Mesothelial cell of epicardium (in vitro differentiated cells): Measurements from ENCODE around the gene BOC. TPM values are rescaled to one million over a fixed set of nuclear protein-coding genes. Genes with fewer than 3 reads are reported as not detected.

Experiments
- DNase-seq, 2 experiments: peaks; one replicate each; pipeline ENCODE4 v3.0.0; 2021; ENCODE audit warnings: low spot score in 2 of 2; ENCODE audit not compliant: unreplicated experiment in 2 of 2
- H3K27ac Mint-ChIP-seq: 2 replicates; pipeline ENCODE4 v1.8.0; 2021; ENCODE audit warnings: mixed read lengths
- H3K27me3 Mint-ChIP-seq: 2 replicates; pipeline ENCODE4 v1.8.0; 2021; ENCODE audit warnings: low read depth, mixed read lengths
- H3K36me3 Mint-ChIP-seq: 2 replicates; pipeline ENCODE4 v1.8.0; 2021; ENCODE audit warnings: mixed read lengths
- H3K4me1 Mint-ChIP-seq: 2 replicates; pipeline ENCODE4 v1.8.0; 2021; ENCODE audit warnings: mixed read lengths
- H3K4me3 Mint-ChIP-seq: 2 replicates; pipeline ENCODE4 v1.8.0; 2021; ENCODE audit warnings: mild to moderate bottlenecking, moderate library complexity, mixed read lengths
- H3K9me3 Mint-ChIP-seq: 2 replicates; pipeline ENCODE4 v1.8.0; 2021; ENCODE audit warnings: mixed read lengths
- total RNA-seq: library from RNA; stranded (reverse); gene quantifications from 3 replicates; pipeline ENCODE4 v1.2.1, GENCODE V29; 2021
- TF ChIP-seq, protein P1 (sequence below): fragments of 200-600 bp; sonication (generic); IDR thresholded peaks from one replicate; pipeline ENCODE4 v1.5.0; 2021; ENCODE audit warnings: antibody characterized with exemption; ENCODE audit not compliant: unreplicated experiment

Gene BOC
- total RNA-seq, 1 donor from 2014 or later: 85.3 TPM

DNA sequence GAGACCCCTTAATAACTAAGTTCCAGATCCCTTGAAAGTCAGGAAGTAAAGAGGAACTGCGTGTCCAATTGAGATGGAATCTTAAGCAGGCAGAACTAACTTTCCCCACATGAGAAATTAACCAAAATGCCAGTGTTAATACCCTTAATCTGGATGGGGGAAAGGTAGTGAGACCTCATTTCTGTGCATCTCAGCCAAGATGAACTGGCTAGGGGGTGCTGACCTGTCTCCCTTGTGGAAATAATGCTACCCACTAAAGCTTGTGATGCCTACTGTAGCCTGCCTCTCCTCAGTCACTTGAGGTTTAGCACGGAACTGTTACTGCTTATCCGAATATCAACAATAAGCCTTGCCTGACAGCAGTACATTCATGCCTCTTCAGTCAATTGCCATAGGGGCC, 15.1 kb downstream of the BOC start:
- H3K9me3 Mint-ChIP-seq: no peaks in the 10 kb centered on the region
- DNase-seq: no peak
- H3K4me1 Mint-ChIP-seq: peaks cover 57% of the 10 kb centered on the region
- H3K27me3 Mint-ChIP-seq: no peaks in the 10 kb centered on the region
- peaks cover 14% of the 10 kb centered on the region for H3K36me3 Mint-ChIP-seq
- no peak overlapping the region for H3K4me3 Mint-ChIP-seq
- TF ChIP-seq, protein P1, sequence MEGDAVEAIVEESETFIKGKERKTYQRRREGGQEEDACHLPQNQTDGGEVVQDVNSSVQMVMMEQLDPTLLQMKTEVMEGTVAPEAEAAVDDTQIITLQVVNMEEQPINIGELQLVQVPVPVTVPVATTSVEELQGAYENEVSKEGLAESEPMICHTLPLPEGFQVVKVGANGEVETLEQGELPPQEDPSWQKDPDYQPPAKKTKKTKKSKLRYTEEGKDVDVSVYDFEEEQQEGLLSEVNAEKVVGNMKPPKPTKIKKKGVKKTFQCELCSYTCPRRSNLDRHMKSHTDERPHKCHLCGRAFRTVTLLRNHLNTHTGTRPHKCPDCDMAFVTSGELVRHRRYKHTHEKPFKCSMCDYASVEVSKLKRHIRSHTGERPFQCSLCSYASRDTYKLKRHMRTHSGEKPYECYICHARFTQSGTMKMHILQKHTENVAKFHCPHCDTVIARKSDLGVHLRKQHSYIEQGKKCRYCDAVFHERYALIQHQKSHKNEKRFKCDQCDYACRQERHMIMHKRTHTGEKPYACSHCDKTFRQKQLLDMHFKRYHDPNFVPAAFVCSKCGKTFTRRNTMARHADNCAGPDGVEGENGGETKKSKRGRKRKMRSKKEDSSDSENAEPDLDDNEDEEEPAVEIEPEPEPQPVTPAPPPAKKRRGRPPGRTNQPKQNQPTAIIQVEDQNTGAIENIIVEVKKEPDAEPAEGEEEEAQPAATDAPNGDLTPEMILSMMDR: no peak
- H3K27ac Mint-ChIP-seq: no peak overlapping the region

DNA sequence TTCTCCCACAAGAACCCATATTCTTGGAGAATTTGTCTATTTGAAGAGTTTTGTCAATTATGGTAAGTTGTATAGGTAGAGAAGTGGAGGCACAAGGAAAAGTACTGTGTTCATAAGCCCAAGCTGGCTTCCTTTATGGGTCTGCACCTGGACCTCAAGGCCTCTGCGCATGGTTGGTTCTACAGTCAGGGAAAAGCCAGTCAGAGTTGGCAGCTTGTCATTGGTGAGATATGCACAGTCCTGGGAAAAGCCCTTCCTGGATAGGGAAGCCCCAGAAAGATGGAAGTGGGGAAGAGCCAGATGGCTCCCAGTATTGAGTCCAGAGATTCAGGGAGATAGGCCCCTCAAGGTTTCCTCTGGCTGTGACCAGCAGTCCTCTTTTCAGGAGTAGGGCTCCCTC, 15.8 kb downstream of the BOC start:
- Mint-ChIP-seq H3K4me3 (no peak overlapping the region), H3K27ac (no peak overlapping the region), H3K4me1 (peaks cover 57% of the 10 kb centered on the region), H3K27me3 (no peaks in the 10 kb centered on the region), H3K9me3 (no peaks in the 10 kb centered on the region), H3K36me3 (peaks cover 14% of the 10 kb centered on the region)
- DNase-seq: no peak
- TF ChIP-seq, protein P1: no peak

GRCh38 chr3:113228498-113229286, 17.3 kb downstream of the BOC start:
- Mint-ChIP-seq H3K27me3 (no peaks in the 10 kb centered on the region), H3K9me3 (no peaks in the 10 kb centered on the region), H3K27ac (peak overlapping the region; percentile 92), H3K36me3 (peaks cover 14% of the 10 kb centered on the region), H3K4me1 (peaks cover 58% of the 10 kb centered on the region), H3K4me3 (no peak overlapping the region)
- TF ChIP-seq, protein P1: no peak
- peak in 1 of 2 experiments; percentile 53 for DNase-seq

- H3K27me3 Mint-ChIP-seq: no peaks in the 10 kb centered on the region
These were observed 20.0 kb downstream of the BOC start for GRCh38 chr3:113231391-113231790.

GRCh38 chr3:113231827-113232253, 20.5 kb downstream of the BOC start:
- Mint-ChIP-seq H3K27ac (no peak overlapping the region), H3K9me3 (no peaks in the 10 kb centered on the region), H3K27me3 (no peaks in the 10 kb centered on the region), H3K4me1 (peaks cover 75% of the 10 kb centered on the region), H3K36me3 (peaks cover 7% of the 10 kb centered on the region), H3K4me3 (no peak overlapping the region)
- DNase-seq: no peak
- TF ChIP-seq, protein P1: no peak

More at GRCh38 chr3:113231391-113231790, 20.0 kb downstream of the BOC start:
- Mint-ChIP-seq H3K9me3 (no peaks in the 10 kb centered on the region), H3K27ac (no peak overlapping the region), H3K4me1 (peaks cover 75% of the 10 kb centered on the region), H3K36me3 (peaks cover 9% of the 10 kb centered on the region), H3K4me3 (no peak overlapping the region)
- DNase-seq: no peak
- TF ChIP-seq, protein P1: no peak
